Activated CD4-positive, alpha-beta T cell treated with anti-CD3 and anti-CD28 coated beads, Interleukin-2, amount 50 U/mL, for 24 hours (primary cell): ENCODE results near the gene MTMR2.

ENCODE experiments used
- DNase-seq, 2 donors: peaks; one replicate each; pipeline ENCODE4 v3.0.0-alpha.2; 2020; ENCODE audit warnings: low read depth in 1 of 2, low spot score in 1 of 2

MTMR2 gene

DNA sequence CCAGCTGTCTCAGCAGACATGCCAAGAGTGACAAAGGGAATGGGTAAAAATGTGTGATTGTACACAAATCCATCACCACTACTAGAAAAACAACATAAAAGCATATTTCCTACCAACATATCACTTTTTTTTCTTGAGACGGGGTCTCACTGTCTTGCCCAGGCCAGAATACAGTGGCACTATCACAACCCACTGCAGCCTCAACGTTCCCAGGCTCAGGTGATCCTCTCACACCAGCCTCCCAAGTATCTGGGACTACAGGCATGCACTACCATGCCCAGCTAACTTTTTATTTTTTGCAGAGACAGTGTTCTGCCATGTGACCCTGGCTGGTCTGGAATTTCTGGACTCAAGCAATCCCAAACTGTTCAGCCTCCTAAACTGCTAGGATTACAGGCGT lies 5.2 kb downstream of the MTMR2 start:
- DNase-seq = no peak

GRCh38 chr11:95918056-95918455 lies 5.9 kb downstream of the MTMR2 start:
- no peak for DNase-seq

- no peak for DNase-seq
Measured at GRCh38 chr11:95917193-95918036, 6.5 kb downstream of the MTMR2 start.

- no peak for DNase-seq
Measured at GRCh38 chr11:95916049-95916448, 7.9 kb downstream of the MTMR2 start.

- no peak for DNase-seq
Measured at GRCh38 chr11:95915051-95915450, 8.9 kb downstream of the MTMR2 start.

DNA sequence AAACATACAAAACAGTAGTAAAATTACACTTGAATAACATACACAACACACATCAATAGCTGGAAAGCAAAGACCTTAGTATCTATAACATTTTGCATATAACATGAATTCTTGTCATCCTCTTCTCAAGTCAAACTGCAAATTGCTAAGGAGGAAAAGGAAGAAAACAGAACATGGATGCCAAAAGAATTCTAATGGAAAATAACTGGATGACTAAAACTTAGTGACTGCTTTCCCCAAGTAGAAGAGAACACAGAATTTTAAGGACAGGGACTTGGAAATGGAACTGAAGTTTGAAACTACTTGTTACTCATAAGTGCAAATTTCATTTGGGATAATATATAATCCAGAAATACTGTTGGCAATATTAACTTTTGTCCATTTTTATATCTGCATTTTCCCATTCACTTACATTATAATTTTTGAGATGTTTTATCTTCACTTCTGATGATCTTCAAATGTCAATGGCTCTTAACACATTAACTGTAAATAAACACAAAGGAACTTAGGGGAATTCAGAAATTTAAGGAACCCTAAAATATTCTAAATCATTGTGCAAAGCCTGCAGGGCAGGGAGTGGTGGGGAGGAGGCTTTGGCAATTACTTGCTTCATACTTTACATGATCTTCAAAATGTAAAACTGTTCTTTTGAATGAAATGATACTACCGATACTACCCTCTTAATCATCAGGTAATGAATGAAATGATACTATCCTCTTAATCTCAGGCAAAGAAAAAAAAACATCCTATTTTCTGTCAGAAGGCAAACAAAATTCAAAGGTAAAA lies 9.9 kb downstream of the MTMR2 start:
- no peak for DNase-seq

DNA sequence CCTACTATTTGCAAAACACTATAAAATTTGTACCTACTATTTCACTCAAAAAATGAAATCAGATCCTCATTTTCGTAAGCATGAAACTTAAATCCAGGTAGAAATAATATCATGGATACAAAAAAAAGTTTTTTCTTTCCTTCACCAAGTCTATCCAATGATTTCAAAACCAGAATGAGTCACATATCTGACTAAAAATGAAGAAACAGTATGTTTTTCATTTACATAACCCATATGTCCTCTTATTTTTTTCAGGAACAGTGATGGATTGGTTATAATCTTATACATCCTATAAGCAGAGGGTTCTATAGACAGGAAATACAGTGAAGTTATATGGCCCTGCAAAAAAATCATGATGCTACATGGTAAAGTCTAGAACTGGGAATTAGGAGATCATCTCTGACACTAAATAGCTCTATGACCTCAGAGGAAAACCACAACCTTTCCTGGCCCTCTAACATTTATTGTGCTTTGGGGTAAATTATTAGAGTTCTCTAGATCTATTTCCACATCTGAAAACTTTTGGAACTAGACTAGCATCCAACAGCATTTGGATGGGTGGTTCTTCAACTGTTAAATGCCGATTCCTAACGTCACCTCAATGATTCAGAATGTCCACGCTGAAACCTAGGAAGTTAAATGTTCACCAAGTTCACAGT lies 10.9 kb downstream of the MTMR2 start:
- DNase-seq = no peak

GRCh38 chr11:95911369-95911759 lies 12.5 kb downstream of the MTMR2 start:
- no peak for DNase-seq

DNA sequence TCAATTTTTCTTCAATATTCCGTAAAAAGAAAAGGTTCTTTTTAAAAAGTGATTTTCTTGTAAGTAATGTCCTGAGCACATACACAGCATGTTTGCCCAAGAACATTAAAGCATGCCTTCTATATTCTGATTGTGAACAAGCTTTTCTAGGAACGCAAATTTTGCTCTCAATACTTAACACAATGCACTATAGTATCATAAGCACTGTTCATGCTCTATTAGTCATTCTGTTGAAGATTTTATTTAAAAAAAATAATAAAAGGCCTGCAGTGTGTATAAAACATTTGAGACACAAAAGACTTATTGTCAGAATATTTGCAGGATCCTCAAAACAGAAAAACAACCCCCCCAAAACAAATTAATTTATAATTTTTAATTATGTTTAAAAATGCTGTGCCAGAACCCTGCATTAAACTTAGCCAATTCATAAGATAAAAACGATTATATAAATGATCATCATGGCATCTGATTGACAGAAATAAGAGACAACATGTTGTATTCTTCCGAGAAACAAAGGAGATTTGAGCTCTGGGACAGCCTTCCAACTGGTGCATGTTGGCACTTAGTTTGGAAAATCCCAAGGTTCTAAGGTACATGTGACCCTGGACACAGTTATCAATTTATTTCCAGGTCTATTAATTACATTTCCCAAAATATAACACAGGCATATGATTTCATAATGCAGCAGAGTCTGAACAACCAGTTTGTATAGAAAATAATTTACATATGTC lies 13.1 kb downstream of the MTMR2 start:
- DNase-seq = no peak

GRCh38 chr11:95908826-95909225 lies 15.1 kb downstream of the MTMR2 start:
- no peak for DNase-seq

- DNase-seq = no peak
Measured at GRCh38 chr11:95907476-95907875, 16.4 kb downstream of the MTMR2 start.

DNA sequence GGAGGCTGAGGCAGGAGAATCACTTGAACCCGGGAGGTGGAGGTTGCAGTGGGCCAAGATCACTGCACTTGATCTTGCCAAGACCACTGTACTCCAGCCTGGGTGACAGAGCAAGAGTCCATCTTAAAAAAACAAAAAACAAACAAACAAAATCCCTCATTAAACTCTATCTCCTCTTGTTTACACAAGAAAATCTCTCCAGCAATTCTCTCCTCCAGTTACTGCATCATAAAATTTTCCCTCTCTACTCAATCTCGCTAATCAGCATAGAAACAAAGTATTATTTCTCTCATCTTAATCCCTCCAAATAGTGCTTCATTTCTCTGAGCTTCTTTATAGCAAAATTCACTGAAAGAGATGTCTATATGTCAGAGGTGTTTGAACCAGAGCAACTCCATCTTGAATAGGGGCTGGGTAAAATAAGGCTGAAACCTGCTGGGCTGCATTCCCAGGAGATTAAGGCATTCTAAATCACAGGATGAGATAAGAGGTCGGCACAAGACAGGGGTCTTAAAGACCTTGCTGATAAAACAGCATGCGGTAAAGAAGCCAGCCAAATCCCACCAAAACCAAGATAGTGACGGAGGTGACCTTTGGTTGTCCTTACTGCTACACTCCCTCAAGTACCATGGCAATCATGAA lies 19.8 kb downstream of the MTMR2 start:
- no peak for DNase-seq

DNA sequence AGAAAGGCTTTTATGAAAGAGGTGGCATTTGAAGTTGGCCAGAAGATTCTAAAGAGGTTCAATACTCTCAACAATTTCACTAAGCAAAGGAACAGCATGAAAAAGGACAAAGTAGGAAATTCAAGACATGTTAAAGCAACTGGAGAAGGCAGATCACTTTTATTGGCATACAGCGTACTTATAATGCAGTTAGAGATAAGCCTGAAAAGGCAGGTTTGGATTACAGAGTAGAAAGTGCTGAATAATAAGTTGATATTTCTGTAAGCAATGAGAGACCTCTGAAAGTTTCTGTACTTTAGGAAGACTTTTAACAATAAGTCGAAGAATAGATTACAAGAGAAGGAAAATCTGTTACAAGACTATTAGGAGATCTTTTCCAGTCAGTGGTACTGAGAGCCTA lies 25.1 kb downstream of the MTMR2 start:
- no peak for DNase-seq

- no peak for DNase-seq
Measured at GRCh38 chr11:95897731-95898130, 26.2 kb downstream of the MTMR2 start.

DNA sequence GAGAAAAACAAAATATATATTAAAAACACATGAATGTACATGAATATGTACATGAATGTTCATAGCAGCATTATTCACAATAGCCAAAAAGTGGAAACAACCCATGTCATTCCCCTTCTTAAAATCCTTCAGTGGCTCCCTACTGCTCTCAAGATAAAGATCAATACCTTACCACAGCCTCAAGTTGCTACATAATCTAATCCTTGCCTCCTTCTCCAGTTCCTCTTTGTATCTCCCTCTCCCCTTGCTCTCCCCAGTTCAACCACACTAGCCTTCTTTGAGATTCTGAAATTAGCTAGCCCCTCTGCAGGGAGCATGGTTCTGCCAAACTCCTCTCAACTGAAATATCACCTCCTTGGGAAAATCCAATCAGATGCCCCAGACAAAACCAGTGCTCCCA lies 28.1 kb downstream of the MTMR2 start:
- no peak for DNase-seq

DNA sequence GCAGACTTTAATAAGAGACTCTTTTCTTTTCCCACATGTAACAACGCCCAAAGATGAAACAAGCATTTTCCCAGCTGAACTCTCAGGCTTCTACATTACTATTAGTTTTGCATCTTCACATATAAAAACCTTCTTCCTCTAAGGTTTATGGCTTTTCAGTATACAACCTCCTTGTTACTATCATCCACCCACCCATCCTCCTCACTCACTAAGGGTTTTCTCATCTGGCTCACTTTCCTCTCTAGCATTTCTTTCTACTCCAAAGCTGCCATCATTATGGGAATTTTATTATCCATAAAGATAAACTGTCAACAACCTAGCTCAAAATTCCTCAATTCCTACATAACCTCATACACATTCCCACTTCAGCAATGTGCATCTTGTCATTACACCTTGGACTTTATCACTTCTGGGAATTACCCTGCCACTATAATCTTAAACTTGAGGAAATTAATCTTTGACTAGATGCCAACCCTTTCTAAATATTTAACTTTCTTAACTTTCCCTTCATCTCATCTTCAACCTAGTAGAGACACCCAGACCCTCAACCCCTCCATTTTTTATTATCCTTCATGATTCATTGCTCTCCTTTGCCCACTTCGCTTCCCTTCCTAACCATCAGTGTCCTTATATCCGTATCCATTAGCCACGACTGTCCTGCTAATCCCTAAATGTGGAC lies 30.9 kb downstream of the MTMR2 start:
- no peak for DNase-seq

GRCh38 chr11:95892492-95892891 lies 31.4 kb downstream of the MTMR2 start:
- DNase-seq = no peak

DNA sequence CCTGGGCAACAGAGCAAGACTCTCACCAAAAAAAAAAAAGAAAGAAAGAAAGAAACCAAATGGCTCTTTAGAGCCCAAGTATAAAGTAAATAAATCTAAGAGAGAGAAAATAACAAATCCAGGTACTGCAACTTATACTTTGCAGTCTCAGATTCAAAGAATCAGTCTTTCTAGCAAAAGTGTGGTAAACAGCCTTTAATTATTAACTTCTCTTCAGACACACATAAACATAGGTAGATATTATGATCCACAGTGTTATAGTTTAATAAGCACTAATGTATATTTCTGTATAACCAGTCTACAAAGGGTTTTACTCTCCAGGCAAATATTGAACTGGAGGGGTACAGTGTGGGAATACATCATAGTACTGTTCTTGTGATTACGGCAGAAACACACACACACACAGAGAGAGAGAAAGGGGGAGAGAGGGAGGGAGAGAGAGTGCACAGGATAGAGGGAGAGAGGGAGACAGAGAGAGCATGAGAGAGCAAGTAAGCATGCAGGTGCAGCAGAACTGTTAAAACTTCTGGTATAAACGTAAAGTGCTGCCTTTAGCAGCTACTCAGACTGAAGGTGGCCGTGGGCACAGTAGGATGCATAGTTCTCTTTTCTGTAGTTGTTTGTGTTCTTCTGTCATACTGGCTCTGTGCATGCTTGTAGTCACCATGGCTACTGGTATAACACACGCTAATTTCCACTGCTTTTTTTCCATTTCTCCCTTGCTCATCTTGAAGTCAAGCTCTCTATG lies 32.3 kb downstream of the MTMR2 start:
- DNase-seq = no peak

GRCh38 chr11:95888852-95889251 lies 35.1 kb downstream of the MTMR2 start:
- no peak for DNase-seq

GRCh38 chr11:95888439-95888838 lies 35.5 kb downstream of the MTMR2 start:
- DNase-seq = no peak
